Activated CD4-positive, alpha-beta T cell treated with anti-CD3 and anti-CD28 coated beads, Interleukin-2, amount 50 U/mL, for 4 hours (primary cell): Measurements from ENCODE around the gene C7.
"Not testable (repeated sequence)": the region's sequence is repeated elsewhere in the genome, so short reads cannot be mapped to it uniquely, and the experiment has no call there.

Source experiments
- DNase-seq, 2 experiments: peaks; one replicate each; pipeline ENCODE4 v3.0.0-alpha.2; 2020

Gene C7

GRCh38 chr5:40909264-40909663 lies at the start of gene C7:
Gene C7 (plus strand): TSS chr5:40909497. CDS start chr5:40909611, 114 bp downstream.
- DNase-seq = no peak

DNA sequence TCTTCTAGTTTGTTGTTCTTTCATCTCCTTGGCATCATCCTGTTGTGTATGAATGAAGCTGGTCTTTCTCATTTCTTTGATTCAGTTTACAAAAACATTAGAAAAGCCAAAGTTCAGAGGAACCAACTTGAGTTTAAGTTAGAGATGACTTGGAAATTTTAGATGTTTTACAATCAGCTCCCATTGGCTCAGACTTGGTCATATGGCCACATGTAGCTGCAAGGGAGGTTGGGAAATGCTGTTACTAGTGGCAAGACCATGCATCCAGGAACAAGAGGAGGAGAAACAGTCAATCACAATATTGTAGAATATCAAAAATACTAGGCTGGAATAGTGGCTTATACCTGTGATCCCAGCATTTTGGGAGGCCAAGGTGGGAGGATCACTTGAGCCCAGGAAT lies 48.6 kb upstream of the C7 start:
- no peak for DNase-seq

GRCh38 chr5:40865004-40865403 lies 44.3 kb upstream of the C7 start:
- not testable (repeated sequence) for DNase-seq

DNA sequence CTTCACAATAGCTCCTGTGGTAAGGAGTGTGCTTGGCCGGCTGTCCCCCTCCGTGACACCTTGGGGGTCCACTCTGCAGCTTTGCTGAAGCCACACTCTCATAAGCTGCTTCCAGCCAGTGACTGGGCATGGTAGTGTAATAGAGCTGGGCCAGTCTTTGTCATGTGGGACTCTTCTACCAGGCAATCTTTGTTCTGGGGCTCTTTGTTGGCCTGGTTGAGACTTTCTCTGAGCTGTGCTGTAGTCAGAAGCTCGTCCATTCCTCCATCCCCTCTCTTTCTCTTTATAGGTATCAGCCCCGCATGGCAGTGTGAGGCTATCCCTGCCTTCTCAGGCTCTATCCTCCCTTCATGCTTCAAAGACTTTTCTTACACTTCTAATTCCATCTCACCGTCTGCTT lies 42.5 kb upstream of the C7 start:
- no peak for DNase-seq

GRCh38 chr5:40869384-40869783 lies 39.9 kb upstream of the C7 start:
- no peak for DNase-seq

- no peak for DNase-seq
Observed at GRCh38 chr5:40871177-40871576, 38.1 kb upstream of the C7 start.

- not testable (repeated sequence) for DNase-seq
Observed at GRCh38 chr5:40872253-40872652, 37.0 kb upstream of the C7 start.

DNA sequence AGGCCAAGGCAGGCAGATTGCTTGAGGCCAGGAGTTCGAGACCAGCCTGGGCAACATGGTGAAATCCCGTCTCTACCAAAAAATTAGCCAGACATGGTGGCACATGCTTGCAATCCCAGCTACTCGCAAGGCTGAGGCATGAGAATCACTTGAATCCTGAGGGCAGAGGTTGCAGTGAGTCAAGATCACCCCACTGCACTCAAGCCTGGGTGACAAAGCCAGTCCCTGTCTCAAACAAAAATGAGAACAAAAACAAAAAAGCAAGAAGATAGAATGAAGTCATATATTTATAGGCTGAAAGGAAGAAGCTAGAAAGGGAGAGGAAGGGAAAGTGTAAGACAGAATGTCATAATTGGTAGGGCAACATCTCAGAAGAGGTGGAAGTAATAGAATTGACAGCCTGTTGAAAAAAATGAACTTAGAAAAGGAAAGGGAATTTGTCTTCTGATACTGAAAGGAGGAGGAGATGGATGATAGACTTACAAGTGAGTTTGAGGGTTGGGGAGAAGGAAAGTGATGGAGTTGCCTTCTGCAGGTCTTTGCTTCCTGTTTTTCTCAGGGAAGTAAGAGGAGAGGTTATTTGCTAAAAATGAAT lies 35.9 kb upstream of the C7 start:
- no peak for DNase-seq

DNA sequence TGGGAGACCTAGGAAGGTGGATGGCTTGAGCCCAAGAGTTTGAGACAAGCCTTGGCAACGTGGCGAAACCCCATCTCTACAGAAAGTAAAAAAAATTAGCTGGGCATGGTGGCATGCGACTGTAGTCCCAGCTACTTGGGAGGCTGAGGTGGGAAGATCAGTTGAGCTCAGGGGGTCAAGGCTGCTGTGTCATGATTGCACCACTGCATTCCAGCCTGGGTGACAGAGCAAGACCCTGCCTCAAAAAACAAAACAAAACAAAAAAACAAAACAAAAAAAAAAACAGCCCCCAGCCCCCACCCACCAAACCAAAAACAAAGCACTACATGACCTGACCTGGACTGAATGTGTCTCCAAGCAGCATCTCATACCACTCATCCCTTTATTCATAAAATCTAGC lies 33.3 kb upstream of the C7 start:
- no peak for DNase-seq

DNA sequence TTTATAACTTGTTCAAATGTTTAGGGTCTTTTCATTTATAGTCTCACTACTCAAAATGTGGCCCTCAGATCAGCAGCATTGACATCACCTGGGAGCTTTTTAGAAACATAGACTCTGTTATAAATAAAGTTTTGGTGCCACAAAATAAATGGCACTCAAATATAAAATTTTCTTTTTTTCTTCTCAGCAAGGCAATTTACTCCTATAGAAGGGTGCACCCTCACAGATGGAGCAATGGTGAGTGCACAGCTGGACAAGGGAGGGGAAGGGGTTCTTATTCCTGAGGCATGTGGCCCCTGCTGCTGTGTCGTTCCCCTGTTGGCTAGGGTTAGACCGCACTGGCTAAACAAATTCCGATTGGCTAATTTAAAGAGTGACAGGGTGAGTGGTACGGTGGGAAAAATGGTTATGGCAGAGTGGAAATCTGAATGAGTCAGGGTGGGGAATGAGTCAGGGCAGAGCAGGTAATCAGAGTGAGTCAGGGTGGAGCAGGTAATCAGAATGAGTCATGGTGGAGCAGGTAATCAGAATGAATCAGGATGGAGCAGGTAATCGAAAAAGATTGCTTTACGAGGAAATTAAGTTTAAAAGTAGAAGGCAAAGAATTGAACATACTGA lies 31.8 kb upstream of the C7 start:
- peak; percentile 1 to 7 for DNase-seq

DNA sequence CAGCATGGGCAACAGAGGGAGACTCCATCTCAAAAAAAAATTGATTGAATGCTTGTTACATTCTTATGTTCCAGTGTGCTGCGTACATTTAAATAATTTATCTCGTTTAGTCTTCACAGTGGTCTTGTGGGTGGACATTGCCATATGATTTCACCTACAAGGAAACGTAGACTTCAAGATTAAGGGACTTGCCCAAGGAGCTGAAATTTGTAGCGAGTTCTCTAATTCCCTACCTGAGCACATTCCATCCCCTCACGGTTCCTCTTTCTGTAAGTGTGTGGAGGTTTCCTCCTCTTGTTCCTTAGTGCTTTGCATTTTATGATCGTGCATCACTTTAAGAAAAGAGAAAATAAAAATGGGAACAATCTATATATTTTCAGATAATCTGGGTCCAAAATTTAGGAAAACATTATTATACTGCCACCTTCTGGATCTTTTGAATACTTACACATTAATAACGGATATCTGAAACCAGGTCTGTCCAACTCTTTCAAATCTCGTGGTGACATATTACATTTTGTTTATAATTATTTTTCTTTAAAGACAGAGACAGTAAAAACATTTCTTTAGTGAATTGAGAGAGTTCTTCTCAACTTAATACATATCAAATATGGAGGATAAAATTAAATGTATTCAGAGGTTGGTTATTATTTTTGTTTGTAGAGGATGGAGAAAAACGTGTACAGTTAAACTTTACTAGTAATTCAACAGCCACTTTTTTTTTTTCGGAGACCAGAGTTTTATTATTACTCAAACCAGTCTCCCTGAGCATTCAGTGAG lies 29.9 kb upstream of the C7 start:
- no peak for DNase-seq

DNA sequence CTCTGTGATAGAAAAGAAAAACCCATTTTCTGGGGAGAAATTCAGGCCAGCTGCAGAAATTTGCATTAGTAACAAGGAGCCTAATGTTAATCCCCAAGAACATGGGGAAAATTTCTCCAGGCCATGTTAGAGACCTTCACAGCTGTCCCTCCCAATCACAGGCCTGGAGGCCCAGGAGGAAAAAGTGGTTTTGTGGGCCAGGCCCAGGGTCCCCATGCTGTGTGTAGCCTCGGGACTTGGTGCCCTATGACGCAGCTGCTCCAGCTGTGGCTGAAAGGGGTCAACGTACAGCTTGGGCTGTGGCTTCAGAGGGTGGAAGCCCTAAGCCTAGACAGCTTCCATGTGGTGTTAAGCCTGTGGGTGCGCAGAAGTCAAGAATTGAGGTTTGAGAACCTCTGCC lies 27.0 kb upstream of the C7 start:
- no peak for DNase-seq

DNA sequence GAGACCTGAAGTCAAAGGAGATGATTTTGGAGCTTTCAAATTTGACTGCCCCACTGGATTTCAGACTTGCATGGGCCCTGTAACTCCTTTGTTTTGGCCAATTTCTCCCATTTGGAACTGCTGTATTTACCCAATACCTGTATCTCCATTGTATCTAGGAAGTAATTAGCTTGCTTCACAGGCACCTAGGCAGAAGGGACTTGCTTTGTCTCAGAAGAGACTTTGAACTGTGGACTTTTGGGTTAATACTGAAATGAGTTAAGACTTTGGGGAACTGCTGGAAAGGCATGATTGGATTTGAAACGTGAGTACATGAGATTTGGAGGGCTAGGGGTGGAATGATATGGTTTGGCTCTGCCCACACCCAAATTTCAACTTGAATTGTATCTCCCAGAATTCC lies 26.2 kb upstream of the C7 start:
- DNase-seq = not testable (repeated sequence)

DNA sequence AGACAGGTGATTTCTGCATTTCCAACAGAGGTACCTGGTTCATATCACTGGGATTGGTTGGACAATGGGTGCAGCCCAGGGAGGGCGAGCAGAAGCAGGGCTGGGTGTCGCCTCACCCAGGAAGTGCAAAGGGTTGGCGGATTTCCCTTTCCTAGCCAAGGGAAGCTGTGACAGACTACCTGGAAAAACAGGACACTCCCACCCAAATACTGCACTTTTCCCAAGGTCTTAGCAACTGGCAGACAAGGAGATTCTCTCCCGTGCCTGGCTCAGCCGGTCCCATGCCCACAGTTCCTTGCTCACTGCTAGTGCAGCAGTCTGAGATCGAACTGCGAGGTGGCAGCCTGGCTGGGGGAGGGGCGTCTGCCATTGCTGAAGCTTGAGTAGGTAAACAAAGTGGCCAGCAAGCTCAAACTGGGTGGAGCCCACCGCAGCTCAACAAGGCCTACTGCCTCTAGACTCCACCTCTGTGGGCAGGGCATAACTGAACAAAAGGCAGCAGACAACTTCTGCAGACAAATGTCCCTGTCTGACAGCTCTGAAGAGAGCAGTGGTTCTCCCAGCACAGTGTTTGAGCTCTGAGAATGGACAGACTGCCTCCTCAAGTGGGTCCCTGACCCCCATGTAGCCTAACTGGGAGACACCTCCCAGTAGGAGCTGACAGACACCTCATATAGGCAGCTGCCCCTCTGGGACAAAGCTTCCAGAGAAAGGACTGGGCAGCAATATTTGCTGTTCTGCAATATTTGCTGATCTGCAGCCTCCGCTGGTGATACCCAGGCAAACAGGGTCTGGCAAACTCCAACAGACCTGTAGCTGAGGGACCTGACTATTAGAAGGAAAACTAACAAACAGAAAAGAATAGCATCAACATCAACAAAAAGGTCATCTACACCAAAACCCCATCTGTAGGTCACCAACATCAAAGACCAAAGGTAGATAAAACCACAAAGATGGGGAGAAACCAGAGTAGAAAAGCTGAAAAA lies 13.6 kb upstream of the C7 start:
- not testable (repeated sequence) for DNase-seq

DNA sequence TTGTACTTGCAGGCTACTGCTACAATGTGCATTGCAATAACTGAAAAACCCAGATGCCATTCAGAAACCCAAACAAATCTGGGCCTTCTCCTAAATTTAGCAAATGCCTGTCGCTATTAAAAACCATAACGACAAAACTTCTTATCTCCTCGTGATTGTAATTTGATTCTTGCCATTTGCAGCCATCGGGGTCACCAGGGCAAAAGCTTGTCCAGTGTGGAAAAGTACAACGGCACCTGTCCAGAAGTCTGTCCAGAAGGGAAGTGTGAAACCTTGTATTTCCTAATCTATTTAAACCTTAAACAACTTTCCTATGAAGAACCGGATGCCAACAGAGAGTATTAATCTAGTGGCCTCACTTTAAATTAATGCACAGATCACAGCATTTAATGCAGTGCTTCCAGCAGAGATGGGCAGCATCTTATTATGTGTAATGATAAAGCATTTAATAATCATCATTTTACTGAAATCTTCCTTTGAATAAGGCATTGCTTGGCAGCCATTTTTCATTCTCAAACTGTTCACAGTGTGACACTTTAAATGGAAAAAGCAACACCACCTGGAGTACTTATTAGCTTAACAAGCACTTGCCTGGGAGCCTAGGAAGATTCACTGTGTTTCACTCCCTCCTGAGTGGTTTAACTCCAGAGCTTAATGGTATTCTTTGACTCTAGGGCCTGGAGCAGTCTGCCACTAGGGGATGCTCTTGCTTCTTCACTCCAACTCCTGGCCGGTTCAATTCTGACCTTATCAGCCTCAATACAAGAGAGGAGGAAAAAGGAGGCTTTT lies 4.9 kb upstream of the C7 start:
- DNase-seq = peak in 1 of 2 experiments; percentile 1

DNA sequence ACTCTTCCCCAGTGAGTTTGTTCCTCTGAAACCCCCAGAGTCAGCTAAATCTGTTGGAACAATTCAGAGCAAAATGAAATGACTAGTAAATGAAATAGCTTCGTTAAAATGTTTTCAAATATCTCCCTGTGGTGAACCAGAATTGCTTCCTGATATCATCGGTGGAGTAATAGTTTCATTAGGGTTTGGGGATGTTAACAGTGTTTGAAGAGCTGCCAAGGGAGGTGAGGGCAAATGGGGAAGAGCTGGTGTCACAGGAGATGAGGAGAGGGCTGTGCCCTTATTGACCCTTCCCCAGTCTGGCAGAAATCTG lies 4.3 kb upstream of the C7 start:
- DNase-seq = no peak

GRCh38 chr5:40906351-40906751 lies 2.9 kb upstream of the C7 start:
- DNase-seq = no peak

- no peak for DNase-seq
Observed at GRCh38 chr5:40909723-40910122, 426 bp downstream of the C7 start.

DNA sequence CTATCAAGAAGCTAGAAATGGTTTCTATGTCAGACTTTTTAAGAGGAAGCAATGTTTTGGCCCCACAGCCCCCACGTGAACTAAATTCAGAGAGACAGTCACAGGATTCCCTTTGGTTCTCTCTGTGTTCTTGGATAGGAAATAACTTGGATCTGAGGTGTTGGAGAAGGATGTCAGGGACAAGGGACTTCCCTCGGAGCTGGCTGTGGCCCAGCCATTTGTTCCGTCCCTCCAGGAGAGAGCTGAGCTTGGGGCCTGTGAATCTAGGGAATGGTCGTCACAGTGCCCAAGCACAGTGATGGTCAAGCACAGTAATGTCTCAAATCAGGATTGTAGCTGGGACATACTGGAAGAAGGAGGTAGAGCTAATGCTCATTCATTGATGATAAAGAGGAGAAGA lies 2.0 kb downstream of the C7 start:
- DNase-seq = no peak

DNA sequence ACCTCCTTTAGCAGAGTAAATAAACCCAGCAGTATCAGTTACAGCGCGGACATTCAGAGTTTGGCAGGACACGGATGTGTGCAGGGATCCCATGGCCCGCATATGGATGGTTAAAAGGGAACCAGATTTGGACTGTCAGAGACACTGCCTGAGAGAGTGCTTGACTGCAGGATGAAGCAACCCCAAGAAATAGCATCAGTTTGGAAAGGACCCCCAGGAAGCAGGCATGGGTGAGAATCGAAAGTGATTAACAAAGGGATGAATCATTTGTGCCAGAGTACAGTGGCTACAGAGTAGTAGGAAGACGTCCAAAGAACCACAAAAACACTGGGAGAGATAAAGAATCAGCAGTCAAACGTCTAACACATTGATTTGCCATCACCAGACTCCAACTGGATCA lies 5.5 kb downstream of the C7 start:
- DNase-seq = no peak

GRCh38 chr5:40915341-40915926 lies 6.1 kb downstream of the C7 start:
- DNase-seq = no peak

DNA sequence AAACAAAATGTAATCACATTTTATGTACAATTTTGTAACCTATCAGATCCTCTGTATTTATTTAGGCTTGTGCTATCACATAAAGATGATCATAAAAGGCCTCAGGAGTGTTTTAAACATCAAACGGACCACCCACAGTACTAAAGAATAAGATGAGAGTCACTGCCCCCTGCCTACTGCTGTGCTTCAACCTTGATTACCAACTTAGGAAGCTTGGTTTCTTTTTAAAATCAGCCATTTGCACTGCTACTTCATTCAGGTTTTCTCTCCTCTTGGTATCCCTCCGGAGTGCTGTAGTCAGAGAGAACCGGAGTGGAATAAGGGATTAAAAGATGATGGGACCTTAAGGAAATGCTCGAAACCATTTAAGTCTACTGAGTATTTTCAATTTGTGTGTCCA lies 6.9 kb downstream of the C7 start:
- no peak for DNase-seq
